HCT116 (cell line): ENCODE data around the gene CORT. TPM values are rescaled to one million over a fixed set of nuclear protein-coding genes. Genes with fewer than 3 reads are reported as not detected.

Experiments
- ATAC-seq: fragments of 200-7000 bp; cut with Tn5 transposase; 2 replicates; pipeline ENCODE4 v1.9.1; 2020; ENCODE audit warnings: mild to moderate bottlenecking, moderate library complexity
- BruUV-seq: library from RNA; stranded (reverse); fragments of 400-500 nt; replicated peaks from 2 replicates; lab custom pipeline; 2021; lab: Mats Ljungman, UMichigan
- CTCF ChIA-PET: fragments of 300-600 bp; sonication (Branson Sonifier 250); formaldehyde crosslinking; loops from one replicate; lab custom pipeline; 2021; ENCODE audit warnings: antibody characterized with exemption; lab: Charles Lee
- POLR2A ChIA-PET: fragments of 300-600, 350-600 bp; sonication (Branson Sonifier 250); formaldehyde crosslinking; loops from one replicate; lab custom pipeline; 2021; ENCODE audit warnings: antibody characterized with exemption; lab: Charles Lee
- RAD21 ChIA-PET, 2 experiments: fragments of 300-600 bp; sonication (Branson Sonifier 250); formaldehyde crosslinking; loops; one replicate each; lab custom pipeline; 2023; ENCODE audit warnings: low total read pairs in 2 of 2; ENCODE audit not compliant: uncharacterized antibody in 2 of 2, unreplicated experiment in 2 of 2, low non-redundant PET in 1 of 2; lab: Charles Lee
- DNase-seq: peaks from one replicate; pipeline ENCODE4 v3.0.0-alpha.2; 2010; ENCODE audit warnings: low read depth, low spot score
- H2AFZ ChIP-seq: fragments of 200-600 bp; shearing (Covaris generic), sonication (generic); 2 replicates; pipeline ENCODE4 v1.6.1; 2017; ENCODE audit warnings: low read depth, mixed run types, mixed read lengths, antibody characterized with exemption, low read length; ENCODE audit not compliant: poor library complexity, severe bottlenecking
- H3K27ac ChIP-seq: 2 replicates; pipeline ENCODE4 v1.5.1; 2012; ENCODE audit warnings: low read depth, low read length
- H3K27me3 ChIP-seq: fragments of 200-600 bp; sonication (generic); 2 replicates; pipeline ENCODE4 v1.6.1; 2016; ENCODE audit warnings: mixed run types, low read length, mixed read lengths; ENCODE audit not compliant: insufficient read depth
- H3K36me3 ChIP-seq, 2 experiments: fragments of 200-500 bp in 1 of 2; fragments of 200-600 bp in 1 of 2; sonication (Bioruptor generic) in 1 of 2; sonication (generic) in 1 of 2; 2 replicates each; pipeline versions ENCODE4 v1.5.1 to v1.6.1; 2014 to 2016; ENCODE audit warnings: low read length in 2 of 2, inconsistent platforms in 1 of 2, mixed read lengths in 1 of 2, mixed run types in 1 of 2; ENCODE audit not compliant: insufficient read depth in 2 of 2, control insufficient read depth in 1 of 2
- H3K4me1 ChIP-seq, 2 experiments: fragments of 200-600 bp in 1 of 2; sonication (generic) in 1 of 2; 2 replicates each; pipeline versions ENCODE4 v1.5.1 to v1.6.1; 2012 to 2017; ENCODE audit warnings: low read length in 2 of 2, inconsistent platforms in 1 of 2, mild to moderate bottlenecking in 1 of 2, mixed read lengths in 1 of 2, mixed run types in 1 of 2, moderate library complexity in 1 of 2; ENCODE audit not compliant: insufficient read depth in 2 of 2, control insufficient read depth in 1 of 2
- H3K4me2 ChIP-seq: fragments of 200-600 bp; sonication (generic); 2 replicates; pipeline ENCODE4 v1.6.1; 2017; ENCODE audit warnings: mixed run types, low read length, mixed read lengths
- H3K4me3 ChIP-seq, 2 experiments: fragments of 200-600 bp in 1 of 2; sonication (generic) in 1 of 2; replicated peaks in 1 of 2; 2 replicates each; pipeline ENCODE4 v1.5.1; 2011 to 2016; ENCODE audit warnings: low read length in 2 of 2, control low read depth in 1 of 2, low read depth in 1 of 2, mild to moderate bottlenecking in 1 of 2, mixed read lengths in 1 of 2, mixed run types in 1 of 2
- H3K79me2 ChIP-seq: fragments of 200-600 bp; sonication (generic); 2 replicates; pipeline ENCODE4 v1.6.1; 2017; ENCODE audit warnings: mild to moderate bottlenecking, mixed run types, low read length, moderate library complexity, mixed read lengths; ENCODE audit not compliant: insufficient read depth
- H3K9ac ChIP-seq: fragments of 200-600 bp; sonication (generic); 2 replicates; pipeline ENCODE4 v1.6.1; 2016; ENCODE audit warnings: low read length, mixed read lengths
- H3K9me2 ChIP-seq: fragments of 200-600 bp; sonication (generic), shearing (Covaris generic); 2 replicates; pipeline ENCODE4 v1.6.1; 2017; ENCODE audit warnings: mixed run types, mild to moderate bottlenecking, moderate library complexity; ENCODE audit not compliant: insufficient read depth
- H3K9me3 ChIP-seq, 2 experiments: fragments of 200-500 bp in 1 of 2; fragments of 200-600 bp in 1 of 2; sonication (Bioruptor generic) in 1 of 2; sonication (generic) in 1 of 2; 2 replicates each; pipeline ENCODE4 v1.6.1; 2014 to 2017; ENCODE audit warnings: low read length in 2 of 2, mixed read lengths in 2 of 2, inconsistent platforms in 1 of 2, low read depth in 1 of 2, mild to moderate bottlenecking in 1 of 2, mixed run types in 1 of 2, moderate library complexity in 1 of 2; ENCODE audit not compliant: control insufficient read depth in 1 of 2, insufficient read depth in 1 of 2
- H4K20me1 ChIP-seq: fragments of 200-600 bp; sonication (generic), shearing (Covaris generic); 2 replicates; pipeline ENCODE4 v1.6.1; 2017; ENCODE audit warnings: mixed run types, mild to moderate bottlenecking, moderate library complexity; ENCODE audit not compliant: insufficient read depth
- CEBPB ChIP-seq: IDR thresholded peaks from 2 replicates; pipeline ENCODE4 v1.6.1; 2012; ENCODE audit warnings: low read depth
- EZH2 ChIP-seq: fragments of 200-600 bp; sonication (generic); IDR thresholded peaks from 2 replicates; pipeline ENCODE4 v1.6.1; 2017; ENCODE audit warnings: antibody characterized with exemption, mixed run types
- POLR2AphosphoS5 ChIP-seq: IDR thresholded peaks from 2 replicates; pipeline ENCODE4 v1.6.1; 2011; ENCODE audit warnings: mild to moderate bottlenecking, low read depth, low read length, moderate library complexity
- RAD21 ChIP-seq: IDR thresholded peaks from 2 replicates; pipeline ENCODE4 v1.6.1; 2012; ENCODE audit warnings: low read depth, mild to moderate bottlenecking
- ZNF274 ChIP-seq: fragments of 200-500 bp; sonication (Bioruptor generic); IDR thresholded peaks from 2 replicates; pipeline ENCODE4 v1.6.1; 2014; ENCODE audit warnings: mild to moderate bottlenecking, low read depth, low read length, inconsistent platforms
- intact Hi-C: fragments of 100-400 bp; cut with micrococcal nuclease; formaldehyde crosslinking; loops from 2 replicates; pipeline ENCODE4 v1.10.0; 2022
- total RNA-seq: library from RNA; stranded (reverse); gene quantifications from one replicate; pipeline ENCODE4 v1.2.1, GENCODE V29; 2021; ENCODE audit not compliant: unreplicated experiment
- TF ChIP-seq, protein P1 (sequence below): IDR thresholded peaks from 2 replicates; pipeline ENCODE4 v1.6.1; 2012; ENCODE audit warnings: low read depth

The CORT gene
- total RNA-seq, 1 experiment from 2014 or later: 0.84 TPM

DNA sequence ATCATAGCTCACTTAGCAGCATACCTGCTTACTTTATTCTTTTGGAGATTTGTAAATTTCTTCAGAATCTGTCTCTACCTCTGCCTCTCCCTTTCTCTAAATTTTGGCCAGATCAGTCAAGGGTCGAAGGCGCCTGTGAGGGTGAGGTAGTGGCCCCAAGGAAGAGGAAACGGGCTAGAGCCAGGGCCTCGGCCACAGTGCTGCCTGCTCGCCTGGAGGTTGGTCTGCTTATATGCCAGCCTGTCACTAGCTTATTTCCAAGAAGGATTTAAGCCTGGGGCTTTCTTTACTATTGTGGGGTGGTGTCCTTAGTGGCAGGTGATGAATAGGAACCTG lies 44.6 kb downstream of the CORT start:
- ATAC-seq (peak; percentile 49), DNase-seq (no peak)
- ChIA-PET POLR2A (interaction anchor here (1.0 kb wide), 1 partner anchor 64 kb away, joined by 3 read pairs; the partner anchor contains the start of gene CENPS), RAD21 (interaction anchor here in 1 of 2 experiments (0.6 to 1.5 kb wide), 2 partner anchors 64 to 76 kb away, joined by 3 to 5 read pairs; partner anchors contain the start of gene CENPS), CTCF (interaction anchor here (1.0 to 2.9 kb wide), 12 partner anchors 9 to 605 kb away, joined by 3 to 25 read pairs (median 4); partner anchors contain the start of genes CENPS and EXOSC10)
- Histone ChIP-seq H3K79me2 (peaks cover 97% of the 10 kb centered on the region), H3K9me2 (no peaks in the 10 kb centered on the region), H3K4me2 (no peak overlapping the region), H4K20me1 (peaks cover 5% of the 10 kb centered on the region; the same call in 1 of the 2 replicates), H2AFZ (no peak overlapping the region), H3K9me3 (no peaks in the 10 kb centered on the region), H3K27ac (no peak overlapping the region), H3K4me3 (no peak overlapping the region), H3K4me1 (peaks cover 0 to 8% of the 10 kb centered on the region in 2 experiments; a peak in 3 of 4 replicates), H3K9ac (no peak overlapping the region), H3K36me3 (peaks cover 0 to 7% of the 10 kb centered on the region in 2 experiments; a peak in 1 of 4 replicates), H3K27me3 (no peaks in the 10 kb centered on the region)
- intact Hi-C loops: loop anchor here (1.0 kb wide), 1 partner anchor 64 kb away; the partner anchor contains the start of gene CENPS
- no TSS peak for BruUV-seq
- TF ChIP-seq ZNF274: no peak
- TF ChIP-seq, protein P1, sequence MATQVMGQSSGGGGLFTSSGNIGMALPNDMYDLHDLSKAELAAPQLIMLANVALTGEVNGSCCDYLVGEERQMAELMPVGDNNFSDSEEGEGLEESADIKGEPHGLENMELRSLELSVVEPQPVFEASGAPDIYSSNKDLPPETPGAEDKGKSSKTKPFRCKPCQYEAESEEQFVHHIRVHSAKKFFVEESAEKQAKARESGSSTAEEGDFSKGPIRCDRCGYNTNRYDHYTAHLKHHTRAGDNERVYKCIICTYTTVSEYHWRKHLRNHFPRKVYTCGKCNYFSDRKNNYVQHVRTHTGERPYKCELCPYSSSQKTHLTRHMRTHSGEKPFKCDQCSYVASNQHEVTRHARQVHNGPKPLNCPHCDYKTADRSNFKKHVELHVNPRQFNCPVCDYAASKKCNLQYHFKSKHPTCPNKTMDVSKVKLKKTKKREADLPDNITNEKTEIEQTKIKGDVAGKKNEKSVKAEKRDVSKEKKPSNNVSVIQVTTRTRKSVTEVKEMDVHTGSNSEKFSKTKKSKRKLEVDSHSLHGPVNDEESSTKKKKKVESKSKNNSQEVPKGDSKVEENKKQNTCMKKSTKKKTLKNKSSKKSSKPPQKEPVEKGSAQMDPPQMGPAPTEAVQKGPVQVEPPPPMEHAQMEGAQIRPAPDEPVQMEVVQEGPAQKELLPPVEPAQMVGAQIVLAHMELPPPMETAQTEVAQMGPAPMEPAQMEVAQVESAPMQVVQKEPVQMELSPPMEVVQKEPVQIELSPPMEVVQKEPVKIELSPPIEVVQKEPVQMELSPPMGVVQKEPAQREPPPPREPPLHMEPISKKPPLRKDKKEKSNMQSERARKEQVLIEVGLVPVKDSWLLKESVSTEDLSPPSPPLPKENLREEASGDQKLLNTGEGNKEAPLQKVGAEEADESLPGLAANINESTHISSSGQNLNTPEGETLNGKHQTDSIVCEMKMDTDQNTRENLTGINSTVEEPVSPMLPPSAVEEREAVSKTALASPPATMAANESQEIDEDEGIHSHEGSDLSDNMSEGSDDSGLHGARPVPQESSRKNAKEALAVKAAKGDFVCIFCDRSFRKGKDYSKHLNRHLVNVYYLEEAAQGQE: no peak
- TF ChIP-seq EZH2: no peak
- no peak for TF ChIP-seq POLR2AphosphoS5
- no peak for TF ChIP-seq RAD21
- TF ChIP-seq CEBPB: no peak
